ENCODE results near the gene CDHR3.

The CDHR3 gene

GRCh38 chr7:106050746-106051117 is 87.7 kb downstream of the CDHR3 start:
- no peak for DNase-seq (ENCODE audit: low spot score)

GRCh38 chr7:106052681-106053080 is 89.6 kb downstream of the CDHR3 start:
- DNase-seq (ENCODE audit: low spot score), result no peak

- no peak for DNase-seq (ENCODE audit: low spot score)
These were observed 90.0 kb downstream of the CDHR3 start for GRCh38 chr7:106053109-106053508.

GRCh38 chr7:106054156-106054910 is 91.3 kb downstream of the CDHR3 start:
- DNase-seq (ENCODE audit: low spot score), result no peak

GRCh38 chr7:106054971-106055532 is 92.0 kb downstream of the CDHR3 start:
- no peak for DNase-seq (ENCODE audit: low spot score)

GRCh38 chr7:106056513-106057203 is 93.6 kb downstream of the CDHR3 start:
- peak; percentile 75 for DNase-seq (ENCODE audit: low spot score)

- no peak for DNase-seq (ENCODE audit: low spot score)
These were observed 94.3 kb downstream of the CDHR3 start for GRCh38 chr7:106057204-106057961.

- DNase-seq (ENCODE audit: low spot score), result peak; percentile 87
These were observed 95.2 kb downstream of the CDHR3 start for GRCh38 chr7:106057962-106058927.

GRCh38 chr7:106058928-106059324 is 95.9 kb downstream of the CDHR3 start:
- DNase-seq (ENCODE audit: low spot score), result no peak

GRCh38 chr7:106059556-106059955 is 96.5 kb downstream of the CDHR3 start:
- no peak for DNase-seq (ENCODE audit: low spot score)

GRCh38 chr7:106060394-106060920 is 97.4 kb downstream of the CDHR3 start:
- DNase-seq (ENCODE audit: low spot score), result no peak

GRCh38 chr7:106061301-106061979 is 98.4 kb downstream of the CDHR3 start:
- peak; percentile 55 for DNase-seq (ENCODE audit: low spot score)

GRCh38 chr7:106062006-106062405 is 98.9 kb downstream of the CDHR3 start:
- DNase-seq (ENCODE audit: low spot score), result no peak

- peak; percentile 54 for DNase-seq (ENCODE audit: low spot score)
These were observed 99.5 kb downstream of the CDHR3 start for GRCh38 chr7:106062521-106062931.

GRCh38 chr7:106063024-106063423 is 100.0 kb downstream of the CDHR3 start:
- no peak for DNase-seq (ENCODE audit: low spot score)

- no peak for DNase-seq (ENCODE audit: low spot score)
These were observed 100.6 kb downstream of the CDHR3 start for GRCh38 chr7:106063692-106064091.

- DNase-seq (ENCODE audit: low spot score), result no peak
These were observed 101.3 kb downstream of the CDHR3 start for GRCh38 chr7:106064316-106064715.

GRCh38 chr7:106064771-106065574 is 101.9 kb downstream of the CDHR3 start:
- DNase-seq (ENCODE audit: low spot score), result no peak
